Ramos (cell line): ENCODE measurements around the gene HNRNPUL2.

ENCODE experiments used
- in situ Hi-C: fragments of 300-500 bp; cut with MboI; formaldehyde crosslinking; loops from one replicate; pipeline ENCODE4 v1.14.3; 2022; ENCODE audit warnings: low sequenced_read_pairs; ENCODE audit not compliant: unreplicated experiment

Gene HNRNPUL2

DNA sequence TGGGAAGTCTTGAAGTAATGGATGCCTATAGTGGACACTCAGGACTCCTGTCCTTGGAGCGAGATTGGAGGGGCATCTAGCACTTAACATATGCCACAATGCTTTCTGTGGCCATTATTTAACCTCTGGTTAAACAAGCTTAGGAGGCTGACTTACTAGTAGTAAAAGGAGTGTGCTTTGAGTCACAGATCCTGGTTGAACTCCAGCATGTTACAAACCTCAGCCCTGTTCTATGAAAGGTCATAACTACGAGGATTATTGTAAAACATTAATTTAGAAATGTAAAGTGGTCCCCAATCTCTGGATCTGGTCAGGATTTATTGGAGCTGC is 54.1 kb downstream of the HNRNPUL2 start:
- in situ Hi-C loops = no loop called here

DNA sequence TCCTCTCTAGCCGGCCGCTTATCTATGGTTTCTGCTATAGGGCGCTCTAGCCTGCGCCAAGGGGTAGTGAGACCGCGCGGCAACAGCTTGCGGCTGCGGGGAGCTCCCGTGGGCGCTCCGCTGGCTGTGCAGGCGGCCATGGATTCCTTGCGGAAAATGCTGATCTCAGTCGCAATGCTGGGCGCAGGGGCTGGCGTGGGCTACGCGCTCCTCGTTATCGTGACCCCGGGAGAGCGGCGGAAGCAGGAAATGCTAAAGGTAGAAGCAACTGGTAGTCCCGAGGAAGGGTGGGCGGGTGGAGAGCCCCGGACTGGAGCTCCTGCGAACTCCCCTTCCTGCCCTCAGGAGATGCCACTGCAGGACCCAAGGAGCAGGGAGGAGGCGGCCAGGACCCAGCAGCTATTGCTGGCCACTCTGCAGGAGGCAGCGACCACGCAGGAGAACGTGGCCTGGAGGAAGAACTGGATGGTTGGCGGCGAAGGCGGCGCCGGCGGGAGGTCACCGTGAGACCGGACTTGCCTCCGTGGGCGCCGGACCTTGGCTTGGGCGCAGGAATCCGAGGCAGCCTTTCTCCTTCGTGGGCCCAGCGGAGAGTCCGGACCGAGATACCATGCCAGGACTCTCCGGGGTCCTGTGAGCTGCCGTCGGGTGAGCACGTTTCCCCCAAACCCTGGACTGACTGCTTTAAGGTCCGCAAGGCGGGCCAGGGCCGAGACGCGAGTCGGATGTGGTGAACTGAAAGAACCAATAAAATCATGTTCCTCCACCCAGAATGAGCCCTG is 55.5 kb downstream of the HNRNPUL2 start, which contains the start of the genes LBHD1 and UQCC3:
TSS of gene LBHD1 (minus strand) at position 660 of the 782 bp plus-strand sequence. CDS start 2,236 bp downstream, outside the sequence.
TSS of gene UQCC3 (plus strand) at position 66 of the 782 bp plus-strand sequence. CDS start at position 139, 73 bp downstream.
- in situ Hi-C loops = no loop called here

DNA sequence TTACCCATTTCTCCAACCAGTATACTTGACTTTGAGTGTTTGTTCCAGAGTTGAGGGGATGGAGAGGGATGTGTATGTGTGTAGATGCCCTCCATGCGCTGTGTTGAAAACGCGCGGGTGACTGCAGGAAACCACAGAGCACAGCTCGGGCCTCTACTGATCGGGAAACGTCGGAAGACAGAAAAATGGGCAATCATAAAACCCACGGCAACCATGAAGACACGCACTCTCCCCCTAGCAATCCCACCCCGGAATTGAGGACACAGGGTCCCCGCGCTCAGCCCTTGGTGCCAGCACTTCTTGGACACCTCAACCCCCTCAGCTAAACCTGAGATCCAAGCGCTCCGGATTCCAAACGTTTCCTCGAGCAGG is 56.0 kb downstream of the HNRNPUL2 start:
- in situ Hi-C loops = no loop called here

- in situ Hi-C loops = no loop called here
Observed at GRCh38 chr11:62669420-62670161, 57.7 kb downstream of the HNRNPUL2 start.

DNA sequence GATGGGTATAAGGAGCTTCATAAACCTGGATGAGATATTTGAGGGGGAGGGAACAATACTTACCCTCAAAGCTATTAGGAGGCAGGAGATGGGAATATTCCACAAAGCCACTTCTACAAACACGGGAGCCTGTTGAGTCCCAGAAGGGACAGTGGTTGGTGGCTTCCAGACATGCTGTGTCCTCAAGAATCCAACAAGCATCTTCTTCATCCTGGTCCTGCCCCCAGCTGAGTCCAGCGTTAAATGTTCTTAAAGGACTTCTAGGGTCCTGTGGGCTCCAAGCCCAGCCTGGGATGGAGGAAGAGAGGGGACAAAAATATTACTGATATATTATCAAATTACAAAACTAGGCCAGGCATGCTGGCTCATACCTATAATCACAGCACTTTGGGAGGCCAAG is 59.8 kb downstream of the HNRNPUL2 start:
- in situ Hi-C loops = no loop called here

- in situ Hi-C loops = no loop called here
Observed at GRCh38 chr11:62666259-62666926, 60.9 kb downstream of the HNRNPUL2 start.

DNA sequence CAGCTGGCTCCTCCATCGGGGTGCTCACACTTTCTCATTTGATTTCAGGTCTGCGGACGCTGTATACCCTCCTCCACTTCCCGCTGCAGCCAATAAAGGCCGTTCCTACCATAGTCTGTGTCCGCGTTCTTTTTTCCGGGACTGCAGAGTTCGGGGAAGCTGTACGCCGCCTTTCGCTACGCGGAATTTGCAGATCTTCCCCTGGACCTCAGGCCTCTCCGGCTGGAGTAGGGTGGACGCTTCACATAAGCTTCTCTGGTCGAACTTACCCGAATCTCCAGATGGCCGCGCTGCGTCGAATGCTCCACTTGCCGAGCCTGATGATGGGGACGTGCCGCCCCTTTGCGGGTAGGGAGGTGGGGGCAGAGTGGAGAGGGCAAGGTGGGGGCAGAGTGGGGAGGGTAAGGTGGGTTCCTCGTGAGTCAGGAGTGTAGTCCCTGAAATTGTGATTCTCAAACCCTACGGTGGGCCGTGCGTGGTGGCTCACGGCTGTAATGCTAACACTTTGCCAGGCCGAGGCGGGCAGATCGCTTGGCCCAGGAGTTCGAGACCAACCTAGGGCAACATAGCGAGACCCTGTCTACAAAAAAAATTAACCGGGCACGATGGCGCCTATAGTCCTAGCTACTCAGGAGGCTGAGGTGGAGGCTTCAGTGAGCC is 61.5 kb downstream of the HNRNPUL2 start:
- in situ Hi-C loops = no loop called here

GRCh38 chr11:62665075-62665598 is 62.1 kb downstream of the HNRNPUL2 start, which contains the start of the genes C11orf98 and CSKMT:
C11orf98 (minus strand) TSS chr11:62665210; CDS start chr11:62665169, 41 bp downstream.
CSKMT (plus strand) TSS chr11:62665312; CDS start chr11:62665880, 568 bp downstream.
- in situ Hi-C loops = no loop called here

- in situ Hi-C loops = no loop called here
Observed at GRCh38 chr11:62664405-62665074, 62.7 kb downstream of the HNRNPUL2 start.
